ENCODE data around the gene MUC12.
"Not testable (repeated sequence)": the region's sequence is repeated elsewhere in the genome, so short reads cannot be mapped to it uniquely, and the experiment has no call there.

MUC12 gene

GRCh38 chr7:100975371-100975821 is 6.0 kb downstream of the MUC12 start:
- no peak overlapping the region for H3K9ac ChIP-seq (ENCODE audit: low read depth, low read length)
- peaks cover 5% of the 10 kb centered on the region for H3K27me3 ChIP-seq (ENCODE audit: insufficient read depth, low read length, poor library complexity)
- H2AFZ ChIP-seq (ENCODE audit: low read depth, low read length), result no peak overlapping the region
- H3K27ac ChIP-seq (ENCODE audit: low read length), result no peak overlapping the region
- no peaks in the 10 kb centered on the region for H3K79me2 ChIP-seq (ENCODE audit: insufficient read depth, low read length)
- no peak; the same call in 2 of the 3 replicates for ATAC-seq (ENCODE audit: insufficient read depth, low read depth)
- H3K36me3 ChIP-seq (ENCODE audit: insufficient read depth, low read length), result no peaks in the 10 kb centered on the region
- no peak for DNase-seq
- no peaks in the 10 kb centered on the region for H3K4me1 ChIP-seq (ENCODE audit: insufficient read depth, low read length)
- H3K9me3 ChIP-seq (ENCODE audit: insufficient read depth, low read length, severe bottlenecking), result no peaks in the 10 kb centered on the region
- H3K4me3 ChIP-seq (ENCODE audit: low read depth in 1 of 2, low read length in 2 of 2), result no peak overlapping the region
- no peaks in the 10 kb centered on the region for H4K20me1 ChIP-seq (ENCODE audit: insufficient read depth, low read length)
- no peak for TF ChIP-seq CTCF (IDR thresholded peaks at IDR 0.05; ENCODE audit: borderline replicate concordance, extremely low read depth, low read length, poor library complexity, severe bottlenecking)
- no peak for TF ChIP-seq EZH2 (IDR thresholded peaks at IDR 0.05; ENCODE audit: borderline replicate concordance, low read depth, low read length, severe bottlenecking)
- no peak overlapping the region for H3K4me2 ChIP-seq (ENCODE audit: insufficient read depth, low read length)

- no peaks in the 10 kb centered on the region for H3K27me3 ChIP-seq (ENCODE audit: insufficient read depth, low read length, poor library complexity)
- H3K36me3 ChIP-seq (ENCODE audit: insufficient read depth, low read length), result no peaks in the 10 kb centered on the region
- no peaks in the 10 kb centered on the region for H3K4me1 ChIP-seq (ENCODE audit: insufficient read depth, low read length)
- no peak overlapping the region for H3K9ac ChIP-seq (ENCODE audit: low read depth, low read length)
- H3K9me3 ChIP-seq (ENCODE audit: insufficient read depth, low read length, severe bottlenecking), result no peaks in the 10 kb centered on the region
- no peak overlapping the region for H3K4me2 ChIP-seq (ENCODE audit: insufficient read depth, low read length)
- H3K27ac ChIP-seq (ENCODE audit: low read length), result no peak overlapping the region
- H3K79me2 ChIP-seq (ENCODE audit: insufficient read depth, low read length), result no peaks in the 10 kb centered on the region
- no peak for TF ChIP-seq EZH2 (IDR thresholded peaks at IDR 0.05; ENCODE audit: borderline replicate concordance, low read depth, low read length, severe bottlenecking)
- no peaks in the 10 kb centered on the region for H4K20me1 ChIP-seq (ENCODE audit: insufficient read depth, low read length)
- no peak overlapping the region for H3K4me3 ChIP-seq (ENCODE audit: low read depth in 1 of 2, low read length in 2 of 2)
- no peak overlapping the region for H2AFZ ChIP-seq (ENCODE audit: low read depth, low read length)
- no peak for ATAC-seq (ENCODE audit: insufficient read depth, low read depth)
- DNase-seq, result no peak
These were observed 8.9 kb downstream of the MUC12 start for GRCh38 chr7:100978300-100978699.

- Histone ChIP-seq H2AFZ (ENCODE audit: low read depth, low read length) (no peak overlapping the region), H3K4me2 (ENCODE audit: insufficient read depth, low read length) (no peak overlapping the region), H3K27me3 (ENCODE audit: insufficient read depth, low read length, poor library complexity) (no peaks in the 10 kb centered on the region), H4K20me1 (ENCODE audit: insufficient read depth, low read length) (no peaks in the 10 kb centered on the region), H3K9ac (ENCODE audit: low read depth, low read length) (no peak overlapping the region), H3K36me3 (ENCODE audit: insufficient read depth, low read length) (no peaks in the 10 kb centered on the region), H3K27ac (ENCODE audit: low read length) (no peak overlapping the region), H3K79me2 (ENCODE audit: insufficient read depth, low read length) (no peaks in the 10 kb centered on the region), H3K4me3 (ENCODE audit: low read depth in 1 of 2, low read length in 2 of 2) (no peak overlapping the region), H3K4me1 (ENCODE audit: insufficient read depth, low read length) (no peaks in the 10 kb centered on the region), H3K9me3 (ENCODE audit: insufficient read depth, low read length, severe bottlenecking) (no peaks in the 10 kb centered on the region)
- DNase-seq, result no peak
- TF ChIP-seq EZH2 (IDR thresholded peaks at IDR 0.05; ENCODE audit: borderline replicate concordance, low read depth, low read length, severe bottlenecking), result no peak
- TF ChIP-seq CTCF (IDR thresholded peaks at IDR 0.05; ENCODE audit: borderline replicate concordance, extremely low read depth, low read length, poor library complexity, severe bottlenecking), result no peak
- no peak for ATAC-seq (ENCODE audit: insufficient read depth, low read depth)
These were observed 14.3 kb downstream of the MUC12 start for GRCh38 chr7:100983451-100984187.

- H2AFZ ChIP-seq (ENCODE audit: low read depth, low read length); H3K4me2 ChIP-seq (ENCODE audit: insufficient read depth, low read length); DNase-seq; H3K9me3 ChIP-seq (ENCODE audit: insufficient read depth, low read length, severe bottlenecking); H3K4me1 ChIP-seq (ENCODE audit: insufficient read depth, low read length); H3K27ac ChIP-seq (ENCODE audit: low read length); H3K27me3 ChIP-seq (ENCODE audit: insufficient read depth, low read length, poor library complexity); H4K20me1 ChIP-seq (ENCODE audit: insufficient read depth, low read length); H3K9ac ChIP-seq (ENCODE audit: low read depth, low read length); H3K4me3 ChIP-seq (ENCODE audit: low read depth in 1 of 2, low read length in 2 of 2); ATAC-seq (ENCODE audit: insufficient read depth, low read depth); H3K36me3 ChIP-seq (ENCODE audit: insufficient read depth, low read length); H3K79me2 ChIP-seq (ENCODE audit: insufficient read depth, low read length): not testable (repeated sequence)
These were observed 15.0 kb downstream of the MUC12 start for GRCh38 chr7:100984241-100984918.

- H2AFZ ChIP-seq (ENCODE audit: low read depth, low read length); H3K27ac ChIP-seq (ENCODE audit: low read length): not testable (repeated sequence)
These were observed 15.8 kb downstream of the MUC12 start for GRCh38 chr7:100985033-100985797.

More at GRCh38 chr7:100985033-100985797, 15.8 kb downstream of the MUC12 start:
- H3K36me3 ChIP-seq (ENCODE audit: insufficient read depth, low read length); H3K27me3 ChIP-seq (ENCODE audit: insufficient read depth, low read length, poor library complexity); H3K9ac ChIP-seq (ENCODE audit: low read depth, low read length); H3K79me2 ChIP-seq (ENCODE audit: insufficient read depth, low read length); H4K20me1 ChIP-seq (ENCODE audit: insufficient read depth, low read length); H3K4me1 ChIP-seq (ENCODE audit: insufficient read depth, low read length); H3K4me3 ChIP-seq (ENCODE audit: low read depth in 1 of 2, low read length in 2 of 2); H3K9me3 ChIP-seq (ENCODE audit: insufficient read depth, low read length, severe bottlenecking); ATAC-seq (ENCODE audit: insufficient read depth, low read depth); H3K4me2 ChIP-seq (ENCODE audit: insufficient read depth, low read length); DNase-seq: not testable (repeated sequence)
